Mesendoderm (in vitro differentiated cells): Measurements from ENCODE around the gene NRXN3.

Experiments used
- DNase-seq: peaks from one replicate; pipeline ENCODE4 v3.0.0; 2013
- H2AK5ac ChIP-seq: 2 replicates; pipeline ENCODE4 v1.6.1; 2013; ENCODE audit warnings: low read length, inconsistent platforms
- H2BK120ac ChIP-seq: 2 replicates; pipeline ENCODE4 v1.6.1; 2013; ENCODE audit warnings: low read depth, mild to moderate bottlenecking, low read length, moderate library complexity, mixed read lengths
- H2BK15ac ChIP-seq: replicated peaks from 2 replicates; pipeline ENCODE4 v1.6.1; 2013; ENCODE audit warnings: low read depth, mild to moderate bottlenecking, moderate library complexity
- H2BK5ac ChIP-seq: 2 replicates; pipeline ENCODE4 v1.6.1; 2013; ENCODE audit warnings: low read length, inconsistent platforms
- H3K18ac ChIP-seq: 2 replicates; pipeline ENCODE4 v1.6.1; 2013; ENCODE audit warnings: mild to moderate bottlenecking, low read length, mixed read lengths
- H3K23ac ChIP-seq: one replicate; pipeline ENCODE4 v1.6.1; 2013; ENCODE audit warnings: low read length
- H3K27ac ChIP-seq: 2 replicates; pipeline ENCODE4 v1.5.1; 2013; ENCODE audit warnings: low read depth, mild to moderate bottlenecking, inconsistent platforms, low read length, moderate library complexity
- H3K27me3 ChIP-seq: 2 replicates; pipeline ENCODE4 v1.6.1; 2013; ENCODE audit warnings: low read length, control low read depth, mild to moderate bottlenecking, inconsistent platforms; ENCODE audit not compliant: insufficient read depth, poor library complexity
- H3K36me3 ChIP-seq: 2 replicates; pipeline ENCODE4 v1.6.1; 2013; ENCODE audit warnings: low read length, inconsistent platforms; ENCODE audit not compliant: control insufficient read depth, insufficient read depth
- H3K4ac ChIP-seq: one replicate; pipeline ENCODE4 v1.6.1; 2013; ENCODE audit warnings: low read depth, mild to moderate bottlenecking, low read length, moderate library complexity
- H3K4me1 ChIP-seq: 2 replicates; pipeline ENCODE4 v1.6.1; 2013; ENCODE audit warnings: low read depth, low read length, inconsistent platforms; ENCODE audit not compliant: control insufficient read depth
- H3K4me2 ChIP-seq: 2 replicates; pipeline ENCODE4 v1.6.1; 2013; ENCODE audit warnings: low read length
- H3K4me3 ChIP-seq: 2 replicates; pipeline ENCODE4 v1.5.1; 2013; ENCODE audit warnings: mild to moderate bottlenecking, low read length
- H3K56ac ChIP-seq: one replicate; pipeline ENCODE4 v1.6.1; 2013; ENCODE audit warnings: low read length
- H3K79me1 ChIP-seq: 2 replicates; pipeline ENCODE4 v1.6.1; 2013; ENCODE audit warnings: low read length, inconsistent platforms
- H3K79me2 ChIP-seq: 2 replicates; pipeline ENCODE4 v1.6.1; 2013; ENCODE audit warnings: mild to moderate bottlenecking, low read length; ENCODE audit not compliant: control insufficient read depth, insufficient read depth
- H3K9ac ChIP-seq: 2 replicates; pipeline ENCODE4 v1.6.1; 2013; ENCODE audit warnings: low read length, inconsistent platforms
- H4K5ac ChIP-seq: one replicate; pipeline ENCODE4 v1.6.1; 2013; ENCODE audit warnings: low read length
- H4K8ac ChIP-seq: one replicate; pipeline ENCODE4 v1.6.1; 2013; ENCODE audit warnings: low read depth, mild to moderate bottlenecking, control low read depth, low read length, moderate library complexity
- WGBS: extraction: QIAGEN DNeasy Blood & Tissue Kit; methylation state at CpG from one replicate; pipeline ENCODE4 v1.1.7; 2013; ENCODE audit warnings: low lambda C conversion rate, missing lambda C conversion rate; ENCODE audit not compliant: insufficient coverage; ENCODE audit errors: extremely low coverage; 5-methylcytosine and 5-hydroxymethylcytosine counted together

Gene NRXN3

GRCh38 chr14:79660053-79660939, 1490.1 kb downstream of the NRXN3 start:
- Histone ChIP-seq H2BK120ac (no peak overlapping the region), H2BK5ac (no peak overlapping the region), H3K4me2 (no peak overlapping the region), H3K4me1 (no peaks in the 10 kb centered on the region), H4K5ac (no peak overlapping the region), H3K79me1 (no peaks in the 10 kb centered on the region), H4K8ac (no peak overlapping the region), H3K23ac (no peak overlapping the region), H3K56ac (no peak overlapping the region), H3K27ac (no peak overlapping the region), H3K9ac (no peak overlapping the region), H2AK5ac (no peak overlapping the region), H3K4ac (no peak overlapping the region), H3K18ac (no peak overlapping the region), H3K27me3 (no peaks in the 10 kb centered on the region), H3K4me3 (no peak overlapping the region), H3K79me2 (no peaks in the 10 kb centered on the region), H3K36me3 (no peaks in the 10 kb centered on the region), H2BK15ac (no peak overlapping the region)
- no CpG with 5 or more reads among the region's 7 CpGs for WGBS
- no peak for DNase-seq

GRCh38 chr14:79661752-79662151, 1491.6 kb downstream of the NRXN3 start:
- no peak overlapping the region for H3K18ac ChIP-seq
- WGBS: no CpG with 5 or more reads among the region's 4 CpGs
- no peak overlapping the region for H2BK15ac ChIP-seq
- H3K4ac ChIP-seq: no peak overlapping the region
- H2BK5ac ChIP-seq: no peak overlapping the region
- no peaks in the 10 kb centered on the region for H3K36me3 ChIP-seq
- no peak overlapping the region for H4K8ac ChIP-seq
- no peaks in the 10 kb centered on the region for H3K79me1 ChIP-seq
- no peak overlapping the region for H3K56ac ChIP-seq
- no peaks in the 10 kb centered on the region for H3K4me1 ChIP-seq
- H4K5ac ChIP-seq: no peak overlapping the region
- no peak overlapping the region for H3K9ac ChIP-seq
- no peak overlapping the region for H3K4me2 ChIP-seq
- H3K27me3 ChIP-seq: no peaks in the 10 kb centered on the region
- H3K4me3 ChIP-seq: no peak overlapping the region
- no peak overlapping the region for H3K27ac ChIP-seq
- no peak overlapping the region for H2AK5ac ChIP-seq
- no peak overlapping the region for H2BK120ac ChIP-seq
- no peak for DNase-seq
- H3K23ac ChIP-seq: no peak overlapping the region
- H3K79me2 ChIP-seq: no peaks in the 10 kb centered on the region

- Histone ChIP-seq H3K56ac (no peak overlapping the region), H4K8ac (no peak overlapping the region), H3K23ac (no peak overlapping the region), H3K4me1 (no peaks in the 10 kb centered on the region), H2BK5ac (no peak overlapping the region), H2BK15ac (no peak overlapping the region), H3K79me1 (no peaks in the 10 kb centered on the region), H4K5ac (no peak overlapping the region), H3K36me3 (no peaks in the 10 kb centered on the region), H3K4ac (no peak overlapping the region), H2AK5ac (no peak overlapping the region), H3K27me3 (no peaks in the 10 kb centered on the region), H3K27ac (no peak overlapping the region), H3K4me2 (no peak overlapping the region), H3K9ac (no peak overlapping the region), H3K18ac (no peak overlapping the region), H3K79me2 (no peaks in the 10 kb centered on the region), H2BK120ac (no peak overlapping the region), H3K4me3 (no peak overlapping the region)
- DNase-seq: no peak
- WGBS: no CpG with 5 or more reads among the region's 2 CpGs
These were observed 1493.3 kb downstream of the NRXN3 start for GRCh38 chr14:79663453-79663852.

GRCh38 chr14:79665556-79665955, 1495.4 kb downstream of the NRXN3 start:
- Histone ChIP-seq H3K4me1 (no peaks in the 10 kb centered on the region), H2BK15ac (no peak overlapping the region), H3K4me2 (no peak overlapping the region), H3K79me2 (no peaks in the 10 kb centered on the region), H3K4ac (no peak overlapping the region), H4K5ac (no peak overlapping the region), H3K23ac (no peak overlapping the region), H3K56ac (no peak overlapping the region), H2BK5ac (no peak overlapping the region), H3K27ac (no peak overlapping the region), H3K4me3 (no peak overlapping the region), H3K9ac (no peak overlapping the region), H2BK120ac (no peak overlapping the region), H3K79me1 (no peaks in the 10 kb centered on the region), H2AK5ac (no peak overlapping the region), H3K27me3 (no peaks in the 10 kb centered on the region), H3K36me3 (no peaks in the 10 kb centered on the region), H3K18ac (no peak overlapping the region), H4K8ac (no peak overlapping the region)
- WGBS: no CpG with 5 or more reads among the region's 3 CpGs
- no peak for DNase-seq

- no peaks in the 10 kb centered on the region for H3K79me2 ChIP-seq
- no peak for DNase-seq
These were observed 1498.8 kb downstream of the NRXN3 start for GRCh38 chr14:79668951-79669350.

GRCh38 chr14:79670811-79671210, 1500.6 kb downstream of the NRXN3 start:
- Histone ChIP-seq H3K23ac (no peak overlapping the region), H3K27me3 (no peaks in the 10 kb centered on the region), H2AK5ac (no peak overlapping the region), H3K4me1 (no peaks in the 10 kb centered on the region), H4K8ac (no peak overlapping the region), H3K27ac (no peak overlapping the region), H3K79me2 (no peaks in the 10 kb centered on the region), H3K18ac (no peak overlapping the region), H3K4me2 (no peak overlapping the region), H3K9ac (no peak overlapping the region), H3K79me1 (no peaks in the 10 kb centered on the region), H2BK15ac (no peak overlapping the region), H3K4me3 (no peak overlapping the region), H3K4ac (no peak overlapping the region), H3K36me3 (no peaks in the 10 kb centered on the region), H4K5ac (no peak overlapping the region), H3K56ac (no peak overlapping the region), H2BK5ac (no peak overlapping the region), H2BK120ac (no peak overlapping the region)
- WGBS: no CpG with 5 or more reads among the region's 5 CpGs
- no peak for DNase-seq

More at GRCh38 chr14:79668951-79669350, 1498.8 kb downstream of the NRXN3 start:
- Histone ChIP-seq H3K4me3 (no peak overlapping the region), H3K4me2 (no peak overlapping the region), H3K27me3 (no peaks in the 10 kb centered on the region), H3K9ac (no peak overlapping the region), H2BK15ac (no peak overlapping the region), H3K36me3 (no peaks in the 10 kb centered on the region), H2BK5ac (no peak overlapping the region), H3K4ac (no peak overlapping the region), H3K18ac (no peak overlapping the region), H3K56ac (no peak overlapping the region), H2BK120ac (no peak overlapping the region), H2AK5ac (no peak overlapping the region), H3K23ac (no peak overlapping the region), H4K5ac (no peak overlapping the region), H3K79me1 (no peaks in the 10 kb centered on the region), H4K8ac (no peak overlapping the region), H3K4me1 (no peaks in the 10 kb centered on the region), H3K27ac (no peak overlapping the region)
- WGBS: no CpG with 5 or more reads among the region's 3 CpGs
